ENCODE measurements around the gene DLG4. TPM values are rescaled to one million over a fixed set of nuclear protein-coding genes. Genes with fewer than 3 reads are reported as not detected.

DLG4 gene
- total RNA-seq (26.6 and 34.6 TPM in 2 replicates), polyA plus RNA-seq (14.0 and 14.9 TPM in 2 replicates), polyA minus RNA-seq (15.8 and 16.4 TPM in 2 replicates), Bru-seq, nascent RNA (percentile 49 among the genes with signal in this experiment), BruChase-seq, experiment 1, labeled RNA remaining after a 6-hour chase (percentile 87 among the genes with signal in this experiment), BruChase-seq, experiment 2, labeled RNA remaining after a 2-hour chase (percentile 70 among the genes with signal in this experiment)
- 17.2 and 19.0 TPM in 2 replicates for polyA plus RNA-seq (2011; cell fraction: cytosol; rRNA removed)
- polyA plus RNA-seq (2011; cell fraction: nucleus; rRNA removed) = 71.6 and 81.6 TPM in 2 replicates
- 18.9 and 29.0 TPM in 2 replicates for polyA plus RNA-seq (2012)
- polyA minus RNA-seq (2011; cell fraction: cytosol; rRNA and poly(A)+ RNA removed) = 1.4 TPM
- 20.5 and 23.2 TPM in 2 replicates for polyA minus RNA-seq (2011; cell fraction: nucleus; rRNA and poly(A)+ RNA removed)
- long read RNA-seq, partial matches to known transcripts = 0 of 4 reads
- long read RNA-seq, other reads (novel, unspliced or antisense) = 4 of 4 reads

GRCh38 chr17:7219812-7220592, at the start of gene DLG4, which contains the start of gene ACADVL:
DLG4 (minus strand) TSS chr17:7219836.
ACADVL (plus strand) TSS chr17:7219938; CDS start chr17:7219985, 47 bp downstream.
- BruUV-seq (replicated peaks) = TSS peak; percentile 19
- peak within 1 kb of the TSS; percentile 72 for H3K9ac ChIP-seq (replicated peaks; ENCODE audit: extremely low read depth, insufficient read depth, low read length)
- H2AFZ ChIP-seq (ENCODE audit: low read depth, low read length) = peak within 1 kb of the TSS; percentile 46
- intact Hi-C loops (cut with micrococcal nuclease) (loop anchor here (1.0 to 2.0 kb wide), 3 partner anchors 19 to 43 kb away; partner anchors contain the start of gene PHF23), dilution Hi-C loops (cut with MboI; ENCODE audit: extremely low pct_ligation_motif_present, low sequenced_read_pairs) (no loop called here)
- no peaks in the 10 kb centered on the region for H4K20me1 ChIP-seq (replicated peaks; ENCODE audit: control insufficient read depth, extremely low read depth, insufficient read depth, low read length)
- peaks cover 11% of the 10 kb centered on the region for H3K79me2 ChIP-seq (ENCODE audit: control insufficient read depth, insufficient read depth, low read length)
- CTCF ChIA-PET = interaction anchor here (0.6 to 4.5 kb wide), 17 partner anchors 10 to 174 kb away, joined by 3 to 94 read pairs (median 4); partner anchors contain the start of genes DVL2, GABARAP, GPS2 and PHF23
- DNase-seq (ENCODE audit: low read depth, low spot score) = peak; percentile 85
- POLR2A ChIA-PET = interaction anchor here (0.8 to 1.3 kb wide), 2 partner anchors 13 to 174 kb away, joined by 3 to 6 read pairs; no protein-coding TSS in a partner anchor
- H3K9me1 ChIP-seq (replicated peaks; ENCODE audit: control insufficient read depth, extremely low read depth, insufficient read depth, low read length) = no peaks in the 10 kb centered on the region
- no peaks in the 10 kb centered on the region for H3K9me3 ChIP-seq (replicated peaks; ENCODE audit: control insufficient read depth, insufficient read depth, low read length)
- H3K4me2 ChIP-seq (ENCODE audit: insufficient read depth, low read length) = peak within 1 kb of the TSS; percentile 65
- H3K27me3 ChIP-seq (ENCODE audit: control insufficient read depth in 2 of 2, insufficient read depth in 2 of 2, low read length in 2 of 2) = no peaks in the 10 kb centered on the region
- H3K4me1 ChIP-seq (ENCODE audit: control insufficient read depth, extremely low read depth, insufficient read depth, low read length) = peaks cover 29% of the 10 kb centered on the region
- TF ChIP-seq POLR2A (IDR thresholded peaks at IDR 0.05; ENCODE audit: low read depth, low read length) (peak; percentile 83), JUN (IDR thresholded peaks at IDR 0.05; ENCODE audit: borderline replicate concordance, insufficient read depth, insufficient read length, low read depth) (no peak), CTCF (IDR thresholded peaks at IDR 0.05; ENCODE audit: extremely low read depth in 1 of 2, insufficient read depth in 1 of 2, low read depth in 1 of 2, low read length in 2 of 2) (no peak), FOS (IDR thresholded peaks at IDR 0.05; ENCODE audit: borderline replicate concordance, insufficient read depth, low read length) (peak; percentile 88), MYC (IDR thresholded peaks at IDR 0.05; ENCODE audit: low read depth, low read length) (peak; percentile 3), GATA2 (IDR thresholded peaks at IDR 0.05; ENCODE audit: insufficient read depth, insufficient read length, low read depth, low read length) (no peak), EZH2 (IDR thresholded peaks at IDR 0.05; ENCODE audit: borderline replicate concordance, low read depth, low read length, severe bottlenecking) (no peak), MAX (IDR thresholded peaks at IDR 0.05; ENCODE audit: insufficient read depth, insufficient read length) (peak; percentile 30), POLR2AphosphoS5 (IDR thresholded peaks at IDR 0.05; ENCODE audit: insufficient read depth, low read depth, low read length) (peak; percentile 93)
- H3K36me3 ChIP-seq (ENCODE audit: control insufficient read depth in 2 of 2, extremely low read depth in 1 of 2, insufficient read depth in 2 of 2, low read length in 2 of 2) = peaks cover 15 to 30% of the 10 kb centered on the region in 2 experiments
- H3K4me3 ChIP-seq (replicated peaks in 1 of 3; ENCODE audit: insufficient read depth in 1 of 3, low read depth in 1 of 3, low read length in 3 of 3) = peak within 1 kb of the TSS; percentile 51 to 69 (median 61)
- peak; percentile 85 for FAIRE-seq
- peak within 1 kb of the TSS; percentile 71 for H3K27ac ChIP-seq (ENCODE audit: insufficient read depth, low read depth, low read length)

All from endothelial cell of umbilical vein (primary cell).